ENCODE data around the gene ZMAT3. TPM values are rescaled to one million over a fixed set of nuclear protein-coding genes. Genes with fewer than 3 reads are reported as not detected.
"Not testable (repeated sequence)": the region's sequence is repeated elsewhere in the genome, so short reads cannot be mapped to it uniquely, and the experiment has no call there.

ZMAT3 gene
- total RNA-seq, 4 donors from 2014 or later, result 5.3 to 9.2 (median 6.8) TPM

DNA sequence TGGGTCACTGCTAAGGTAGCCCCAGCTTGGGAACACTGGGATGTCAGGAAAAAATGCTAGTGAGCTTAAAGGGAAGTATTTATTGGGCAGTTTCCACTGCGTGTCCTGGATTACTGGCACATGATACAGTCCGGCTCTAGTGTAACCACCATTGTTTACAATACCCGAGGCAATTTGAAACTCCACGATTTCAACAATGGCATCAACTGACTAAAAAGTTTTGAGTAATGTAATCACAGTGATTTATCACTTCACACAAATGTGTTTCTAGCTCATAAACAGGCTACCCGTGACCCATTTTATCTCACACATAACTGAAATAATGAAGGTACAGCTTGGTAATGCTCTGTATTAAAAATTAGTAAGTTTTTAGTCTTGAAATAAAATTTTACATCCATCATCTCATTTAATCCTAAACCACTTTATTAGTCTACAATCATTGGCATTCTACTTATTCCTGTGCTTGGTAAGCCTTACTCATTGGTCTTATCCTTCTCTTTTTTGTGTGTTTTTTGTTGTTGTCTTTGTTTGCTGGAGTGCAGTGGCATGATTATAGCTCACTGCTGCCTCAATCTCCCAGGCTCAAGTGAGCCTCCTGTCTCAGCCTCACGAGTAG lies 7.6 kb downstream of the ZMAT3 start:
- TF ChIP-seq CTCF (IDR thresholded peaks at IDR 0.05) (no peak), POLR2A (IDR thresholded peaks at IDR 0.05) (no peak)
- 53 to 55% methylated on average over 6 of the region's 6 CpGs for WGBS, 2 donors
- H3K27ac ChIP-seq, result peak overlapping the region in 1 of 4 donors; percentile 6
- H3K9me3 ChIP-seq, result no peaks in the 10 kb centered on the region
- peaks cover 0 to 24% (median 0%) of the 10 kb centered on the region in 3 donors for H3K36me3 ChIP-seq
- peaks cover 0 to 10% (median 0%) of the 10 kb centered on the region in 3 donors for H3K4me1 ChIP-seq
- intact Hi-C loops (cut with DNase I), result no loop called here
- no peaks in the 10 kb centered on the region for H3K27me3 ChIP-seq
- no peak for DNase-seq
- H3K4me3 ChIP-seq, result no peak overlapping the region

- Histone ChIP-seq H3K9me3 (no peaks in the 10 kb centered on the region), H3K27me3 (no peaks in the 10 kb centered on the region), H3K27ac (no peak overlapping the region), H3K4me1 (no peaks in the 10 kb centered on the region), H3K36me3 (peaks cover 0 to 8% (median 0%) of the 10 kb centered on the region in 3 donors), H3K4me3 (no peak overlapping the region)
- DNase-seq, result no peak
- 71 to 86% methylated on average over 6 to 8 of the region's 8 CpGs for WGBS, 2 donors
- TF ChIP-seq POLR2A (IDR thresholded peaks at IDR 0.05) (no peak), CTCF (IDR thresholded peaks at IDR 0.05) (no peak)
- intact Hi-C loops (cut with DNase I), result no loop called here
Measured at GRCh38 chr3:179056326-179056725, 15.3 kb downstream of the ZMAT3 start.

DNA sequence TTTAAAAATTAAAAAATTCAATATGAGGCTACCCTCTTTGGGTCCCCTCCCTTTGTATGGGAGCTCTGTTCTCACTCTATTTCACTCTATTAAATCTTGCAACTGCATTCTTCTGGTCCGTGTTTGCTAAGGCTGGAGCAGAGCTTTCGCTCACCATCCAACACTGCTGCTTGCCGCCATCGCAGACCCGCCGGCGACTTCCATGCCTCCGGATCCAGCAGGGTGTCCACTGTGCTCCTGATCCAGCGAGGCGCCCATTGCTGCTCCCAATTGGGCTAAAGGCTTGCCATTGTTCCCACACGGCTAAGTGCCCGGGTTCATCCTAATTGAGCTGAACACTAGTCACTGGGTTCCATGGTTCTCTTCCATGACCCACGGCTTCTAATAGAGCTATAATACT lies 17.0 kb downstream of the ZMAT3 start:
- H3K4me1 ChIP-seq; H3K9me3 ChIP-seq; H3K27ac ChIP-seq; H3K27me3 ChIP-seq; DNase-seq; H3K36me3 ChIP-seq; intact Hi-C loops (cut with DNase I); H3K4me3 ChIP-seq: not testable (repeated sequence)
- 86 to 89% methylated on average over 8 to 11 of the region's 13 CpGs for WGBS, 2 donors

GRCh38 chr3:179046497-179047353 lies 24.9 kb downstream of the ZMAT3 start:
- H3K36me3 ChIP-seq, result no peaks in the 10 kb centered on the region
- H3K9me3 ChIP-seq, result no peaks in the 10 kb centered on the region
- no peak overlapping the region for H3K27ac ChIP-seq
- TF ChIP-seq CTCF (IDR thresholded peaks at IDR 0.05), result peak in 1 of 6 experiments; percentile 16
- TF ChIP-seq POLR2A (IDR thresholded peaks at IDR 0.05), result no peak
- no peak for DNase-seq
- no peak overlapping the region for H3K4me3 ChIP-seq
- WGBS, 2 donors, result 82 to 100% methylated on average over 3 to 6 of the region's 8 CpGs
- H3K27me3 ChIP-seq, result no peaks in the 10 kb centered on the region
- intact Hi-C loops (cut with DNase I), result no loop called here
- H3K4me1 ChIP-seq, result no peaks in the 10 kb centered on the region

- H3K27me3 ChIP-seq, result no peaks in the 10 kb centered on the region
- intact Hi-C loops (cut with DNase I), result no loop called here
- WGBS, 2 donors, result 75 to 92% methylated on average over 1 of the region's 1 CpG
Measured at GRCh38 chr3:179045719-179046402, 25.7 kb downstream of the ZMAT3 start.

GRCh38 chr3:179038899-179039251 lies 32.7 kb downstream of the ZMAT3 start:
- WGBS, 2 donors, result 57 to 100% methylated on average over 1 of the region's 4 CpGs
- H3K36me3 ChIP-seq; H3K27me3 ChIP-seq; intact Hi-C loops (cut with DNase I); H3K9me3 ChIP-seq; H3K4me3 ChIP-seq; H3K27ac ChIP-seq; DNase-seq: not testable (repeated sequence)
- H3K4me1 ChIP-seq, result peaks cover 0 to 13% (median 6%) of the 10 kb centered on the region in 3 donors

More at GRCh38 chr3:179045719-179046402, 25.7 kb downstream of the ZMAT3 start:
- Histone ChIP-seq H3K27ac (no peak overlapping the region), H3K36me3 (no peaks in the 10 kb centered on the region), H3K9me3 (no peaks in the 10 kb centered on the region), H3K4me1 (no peaks in the 10 kb centered on the region), H3K4me3 (no peak overlapping the region)
- no peak for TF ChIP-seq POLR2A (IDR thresholded peaks at IDR 0.05)
- no peak for TF ChIP-seq CTCF (IDR thresholded peaks at IDR 0.05)
- DNase-seq, result no peak

Data from esophagus squamous epithelium (tissue), 5 donors.